ENCODE measurements around the gene COL6A1.

DNA sequence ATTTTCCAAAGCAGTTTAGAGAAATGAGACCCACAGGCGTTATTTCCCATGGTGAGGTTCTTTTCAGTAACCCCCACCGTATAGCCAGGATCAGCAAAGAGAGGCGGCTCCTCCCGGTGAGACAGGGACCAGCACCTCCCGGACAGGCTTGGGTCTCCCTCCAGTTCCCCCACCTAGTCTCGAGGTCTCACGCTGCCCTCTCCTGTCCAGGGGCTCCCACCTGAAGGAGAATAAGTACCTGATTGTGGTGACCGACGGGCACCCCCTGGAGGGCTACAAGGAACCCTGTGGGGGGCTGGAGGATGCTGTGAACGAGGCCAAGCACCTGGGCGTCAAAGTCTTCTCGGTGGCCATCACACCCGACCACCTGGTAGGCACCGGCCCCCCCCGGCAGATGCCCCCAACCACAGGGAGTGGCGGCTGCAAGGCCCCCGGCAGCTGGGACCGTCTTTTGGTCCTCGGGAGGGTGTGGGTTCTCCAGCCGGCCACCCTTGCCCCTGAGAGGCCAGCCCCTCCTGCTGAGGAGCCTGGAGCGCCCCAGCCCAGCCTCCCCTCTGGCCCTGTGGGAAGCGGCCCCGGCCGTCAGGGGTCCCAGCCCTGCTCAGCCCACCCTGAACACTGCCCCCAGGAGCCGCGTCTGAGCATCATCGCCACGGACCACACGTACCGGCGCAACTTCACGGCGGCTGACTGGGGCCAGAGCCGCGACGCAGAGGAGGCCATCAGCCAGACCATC, 4.9 kb downstream of the COL6A1 start:
- TF ChIP-seq JUN (IDR thresholded peaks at IDR 0.05; ENCODE audit: borderline replicate concordance, insufficient read depth, insufficient read length, low read depth) (no peak), MAX (IDR thresholded peaks at IDR 0.05; ENCODE audit: insufficient read depth, insufficient read length) (no peak), CTCF (IDR thresholded peaks at IDR 0.05; ENCODE audit: extremely low read depth in 1 of 2, insufficient read depth in 1 of 2, low read depth in 1 of 2, low read length in 2 of 2) (no peak), POLR2AphosphoS5 (IDR thresholded peaks at IDR 0.05; ENCODE audit: insufficient read depth, low read depth, low read length) (no peak), POLR2A (IDR thresholded peaks at IDR 0.05; ENCODE audit: low read depth, low read length) (no peak), EZH2 (IDR thresholded peaks at IDR 0.05; ENCODE audit: borderline replicate concordance, low read depth, low read length, severe bottlenecking) (no peak), FOS (IDR thresholded peaks at IDR 0.05; ENCODE audit: borderline replicate concordance, insufficient read depth, low read length) (no peak)

Data from endothelial cell of umbilical vein (primary cell).